ENCODE results near the gene DDX42. TPM values are rescaled to one million over a fixed set of nuclear protein-coding genes. Genes with fewer than 3 reads are reported as not detected.

The DDX42 gene
- total RNA-seq, 1 donor from 2014 or later, result 148 TPM

- Mint-ChIP-seq H3K36me3 (peaks cover 30% of the 10 kb centered on the region), H3K27ac (peak overlapping the region; percentile 47), H3K27me3 (no peaks in the 10 kb centered on the region), H3K4me3 (no peak overlapping the region), H3K9me3 (no peaks in the 10 kb centered on the region), H3K4me1 (ENCODE audit: unreplicated experiment) (no peaks in the 10 kb centered on the region)
- no peak for TF ChIP-seq CTCF (conservative IDR thresholded peaks at IDR 0.05)
- DNase-seq (ENCODE audit: extremely low spot score, unreplicated experiment), result no peak
Measured at GRCh38 chr17:63817736-63818385, 43.9 kb downstream of the DDX42 start.

- H3K27ac Mint-ChIP-seq, result no peak overlapping the region
- H3K36me3 Mint-ChIP-seq, result peaks cover 34% of the 10 kb centered on the region
- no peak overlapping the region for H3K4me3 Mint-ChIP-seq
- no peak for DNase-seq (ENCODE audit: extremely low spot score, unreplicated experiment)
- H3K27me3 Mint-ChIP-seq, result no peaks in the 10 kb centered on the region
- TF ChIP-seq CTCF (conservative IDR thresholded peaks at IDR 0.05), result no peak
- H3K4me1 Mint-ChIP-seq (ENCODE audit: unreplicated experiment), result peaks cover 2% of the 10 kb centered on the region
- no peaks in the 10 kb centered on the region for H3K9me3 Mint-ChIP-seq
Measured at GRCh38 chr17:63819131-63819530, 45.2 kb downstream of the DDX42 start.

- no peak for DNase-seq (ENCODE audit: extremely low spot score, unreplicated experiment)
- no peak overlapping the region for H3K27ac Mint-ChIP-seq
- no peaks in the 10 kb centered on the region for H3K9me3 Mint-ChIP-seq
- no peaks in the 10 kb centered on the region for H3K27me3 Mint-ChIP-seq
- H3K36me3 Mint-ChIP-seq, result peaks cover 40% of the 10 kb centered on the region
- H3K4me1 Mint-ChIP-seq (ENCODE audit: unreplicated experiment), result peaks cover 7% of the 10 kb centered on the region
- no peak for TF ChIP-seq CTCF (conservative IDR thresholded peaks at IDR 0.05)
- no peak overlapping the region for H3K4me3 Mint-ChIP-seq
Measured at GRCh38 chr17:63819585-63820537, 45.9 kb downstream of the DDX42 start.

- H3K4me3 Mint-ChIP-seq, result no peak overlapping the region
- no peak for DNase-seq (ENCODE audit: extremely low spot score, unreplicated experiment)
- H3K27ac Mint-ChIP-seq, result no peak overlapping the region
- H3K4me1 Mint-ChIP-seq (ENCODE audit: unreplicated experiment), result peaks cover 17% of the 10 kb centered on the region
- H3K36me3 Mint-ChIP-seq, result peaks cover 40% of the 10 kb centered on the region
- H3K27me3 Mint-ChIP-seq, result no peaks in the 10 kb centered on the region
- no peak for TF ChIP-seq CTCF (conservative IDR thresholded peaks at IDR 0.05)
- H3K9me3 Mint-ChIP-seq, result no peaks in the 10 kb centered on the region
Measured at GRCh38 chr17:63820963-63821561, 47.1 kb downstream of the DDX42 start.

GRCh38 chr17:63821804-63822203 is 47.8 kb downstream of the DDX42 start:
- Mint-ChIP-seq H3K27me3 (no peaks in the 10 kb centered on the region), H3K27ac (no peak overlapping the region), H3K4me1 (ENCODE audit: unreplicated experiment) (peaks cover 24% of the 10 kb centered on the region), H3K36me3 (peaks cover 40% of the 10 kb centered on the region), H3K9me3 (no peaks in the 10 kb centered on the region), H3K4me3 (no peak overlapping the region)
- DNase-seq (ENCODE audit: extremely low spot score, unreplicated experiment), result no peak
- no peak for TF ChIP-seq CTCF (conservative IDR thresholded peaks at IDR 0.05)
